A673 (cell line): Measurements from ENCODE around the gene TGDS. TPM values are rescaled to one million over a fixed set of nuclear protein-coding genes. Genes with fewer than 3 reads are reported as not detected.

Experiments used
- BruUV-seq: library from RNA; stranded (reverse); fragments of 400-500 nt; replicated peaks from 2 replicates; lab custom pipeline; 2021; lab: Mats Ljungman, UMichigan
- CTCF ChIA-PET: fragments of 300-600 bp; sonication (Branson Sonifier 250); formaldehyde crosslinking; loops from one replicate; lab custom pipeline; 2022; ENCODE audit warnings: antibody characterized with exemption; lab: Charles Lee
- POLR2A ChIA-PET: fragments of 300-600 bp; sonication (Branson Sonifier 250); formaldehyde crosslinking; loops from one replicate; lab custom pipeline; 2022; ENCODE audit warnings: antibody characterized with exemption; ENCODE audit not compliant: low non-redundant PET; lab: Charles Lee
- DNase-seq: peaks from one replicate; pipeline ENCODE4 v3.0.0-alpha.2; 2015; ENCODE audit warnings: low spot score
- H3K27ac ChIP-seq: fragments of 200-600 bp; sonication (generic); 2 replicates; pipeline ENCODE4 v1.5.1; 2016; ENCODE audit warnings: mixed run types, low read depth, mild to moderate bottlenecking, mixed read lengths, antibody characterized with exemption, low read length; ENCODE audit not compliant: poor library complexity, severe bottlenecking
- H3K27me3 ChIP-seq: fragments of 200-600 bp; sonication (generic); replicated peaks from 2 replicates; pipeline ENCODE4 v1.6.1; 2017; ENCODE audit warnings: mixed run types, low read depth, mild to moderate bottlenecking, mixed read lengths, antibody characterized with exemption, low read length; ENCODE audit not compliant: insufficient read depth, poor library complexity
- H3K36me3 ChIP-seq: fragments of 200-600 bp; sonication (generic); 2 replicates; pipeline ENCODE4 v1.6.1; 2016; ENCODE audit warnings: mixed run types, mild to moderate bottlenecking, mixed read lengths, antibody characterized with exemption, low read length; ENCODE audit not compliant: insufficient read depth, poor library complexity, severe bottlenecking
- H3K4me1 ChIP-seq: fragments of 200-600 bp; sonication (generic); 2 replicates; pipeline ENCODE4 v1.6.1; 2017; ENCODE audit warnings: mixed run types, mild to moderate bottlenecking, mixed read lengths, antibody characterized with exemption, low read length; ENCODE audit not compliant: insufficient read depth, poor library complexity, severe bottlenecking
- H3K4me3 ChIP-seq: fragments of 200-600 bp; sonication (generic); 2 replicates; pipeline ENCODE4 v1.5.1; 2016; ENCODE audit warnings: low read depth, mixed run types, mild to moderate bottlenecking, mixed read lengths, low read length; ENCODE audit not compliant: poor library complexity, severe bottlenecking
- H3K9me3 ChIP-seq: fragments of 200-600 bp; sonication (generic); 2 replicates; pipeline ENCODE4 v1.6.1; 2016; ENCODE audit warnings: mixed run types, low read depth, mild to moderate bottlenecking, mixed read lengths, antibody characterized with exemption, low read length; ENCODE audit not compliant: poor library complexity, severe bottlenecking
- CTCF ChIP-seq: fragments of 300-800, 200-600 bp; sonication (generic); conservative IDR thresholded peaks from 2 replicates; pipeline ENCODE4 v1.5.1; 2017; ENCODE audit warnings: low read depth, mild to moderate bottlenecking, antibody characterized with exemption, low read length, moderate library complexity, mixed read lengths
- EZH2 ChIP-seq: fragments of 200-600 bp; sonication (generic); IDR thresholded peaks from 2 replicates; pipeline ENCODE4 v1.6.1; 2017; ENCODE audit warnings: borderline replicate concordance, low read depth, mild to moderate bottlenecking, mixed read lengths, antibody characterized with exemption, low read length; ENCODE audit not compliant: poor library complexity, severe bottlenecking
- intact Hi-C: fragments of 100-400 bp; cut with micrococcal nuclease; formaldehyde crosslinking; loops from one replicate; pipeline ENCODE4 v1.10.0; 2022; ENCODE audit not compliant: unreplicated experiment
- total RNA-seq: library from RNA; stranded (reverse); gene quantifications from 2 replicates; pipeline ENCODE4 v1.2.3, GENCODE V29; 2021

The TGDS gene
- total RNA-seq, 1 experiment from 2014 or later: 9.0 TPM

- CTCF ChIA-PET: no interaction called here
- POLR2A ChIA-PET: no interaction called here
- H3K4me3 ChIP-seq: no peak overlapping the region
These were observed 26.3 kb downstream of the TGDS start for GRCh38 chr13:94569615-94570014.

DNA sequence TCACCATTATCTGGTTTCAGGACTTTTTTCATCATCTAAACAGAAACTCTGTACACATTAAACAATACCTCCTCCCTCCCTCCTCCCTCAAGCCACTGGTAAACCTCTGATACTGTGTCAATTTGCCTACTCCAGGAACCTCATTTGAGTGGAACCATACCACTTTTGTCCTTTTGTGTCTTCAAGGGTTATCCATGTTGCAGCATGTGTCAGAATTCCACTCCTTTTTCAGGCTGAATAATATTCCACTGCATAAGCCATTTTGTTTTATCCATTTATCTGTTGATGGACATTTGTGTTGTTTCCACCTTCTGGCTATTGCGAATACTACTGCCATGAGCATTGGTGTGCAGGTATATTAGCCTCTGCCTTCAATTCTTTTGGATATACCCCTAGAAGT, 27.5 kb downstream of the TGDS start:
- BruUV-seq: no TSS peak
- TF ChIP-seq EZH2 (no peak), CTCF (no peak)
- POLR2A ChIA-PET: no interaction called here

More at GRCh38 chr13:94569615-94570014, 26.3 kb downstream of the TGDS start:
- H3K27me3 ChIP-seq: no peaks in the 10 kb centered on the region
- H3K4me1 ChIP-seq: no peaks in the 10 kb centered on the region
- no peak overlapping the region for H3K27ac ChIP-seq
- H3K36me3 ChIP-seq: peaks cover 12% of the 10 kb centered on the region
- no peaks in the 10 kb centered on the region for H3K9me3 ChIP-seq
- BruUV-seq: no TSS peak
- intact Hi-C loops: no loop called here
- TF ChIP-seq CTCF: no peak
- no peak for TF ChIP-seq EZH2
- no peak for DNase-seq

DNA sequence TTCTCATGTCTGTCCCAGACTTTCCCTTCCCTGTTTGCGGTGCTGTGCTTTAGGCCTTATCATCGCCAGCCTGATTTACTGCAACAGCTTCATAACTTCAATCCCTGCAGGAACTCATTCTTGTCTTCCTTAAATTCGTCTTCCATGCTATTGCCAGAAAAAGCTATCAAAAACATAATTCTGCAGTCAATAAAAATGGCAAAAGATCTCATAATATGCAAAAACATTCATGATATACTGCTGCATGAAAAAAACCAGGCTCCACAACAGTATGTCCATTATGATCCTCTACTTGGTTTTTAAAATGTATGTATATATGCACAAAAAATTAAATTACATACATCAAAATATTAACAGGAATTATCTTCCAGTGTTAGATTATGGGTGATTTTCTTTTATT, 28.4 kb downstream of the TGDS start:
- no peak overlapping the region for H3K4me3 ChIP-seq
- intact Hi-C loops: no loop called here
- TF ChIP-seq EZH2 (no peak), CTCF (no peak)
- CTCF ChIA-PET: no interaction called here
- H3K36me3 ChIP-seq: peaks cover 5% of the 10 kb centered on the region
- no peaks in the 10 kb centered on the region for H3K9me3 ChIP-seq
- no peak overlapping the region for H3K27ac ChIP-seq
- POLR2A ChIA-PET: no interaction called here
- H3K4me1 ChIP-seq: no peaks in the 10 kb centered on the region
- no peak for DNase-seq
- no TSS peak for BruUV-seq
- H3K27me3 ChIP-seq: no peaks in the 10 kb centered on the region

More for the DNA sequence above, 27.5 kb downstream of the TGDS start:
- H3K27ac ChIP-seq: no peak overlapping the region
- CTCF ChIA-PET: no interaction called here
- H3K36me3 ChIP-seq: peaks cover 6% of the 10 kb centered on the region
- H3K27me3 ChIP-seq: no peaks in the 10 kb centered on the region
- H3K9me3 ChIP-seq: no peaks in the 10 kb centered on the region
- no peak overlapping the region for H3K4me3 ChIP-seq
- intact Hi-C loops: no loop called here
- no peak for DNase-seq
- no peaks in the 10 kb centered on the region for H3K4me1 ChIP-seq
